ENCODE measurements around the gene FANCD2.
A peak's percentile ranks its signal among the peaks of the same experiment; 100 is the strongest.

The FANCD2 gene

DNA sequence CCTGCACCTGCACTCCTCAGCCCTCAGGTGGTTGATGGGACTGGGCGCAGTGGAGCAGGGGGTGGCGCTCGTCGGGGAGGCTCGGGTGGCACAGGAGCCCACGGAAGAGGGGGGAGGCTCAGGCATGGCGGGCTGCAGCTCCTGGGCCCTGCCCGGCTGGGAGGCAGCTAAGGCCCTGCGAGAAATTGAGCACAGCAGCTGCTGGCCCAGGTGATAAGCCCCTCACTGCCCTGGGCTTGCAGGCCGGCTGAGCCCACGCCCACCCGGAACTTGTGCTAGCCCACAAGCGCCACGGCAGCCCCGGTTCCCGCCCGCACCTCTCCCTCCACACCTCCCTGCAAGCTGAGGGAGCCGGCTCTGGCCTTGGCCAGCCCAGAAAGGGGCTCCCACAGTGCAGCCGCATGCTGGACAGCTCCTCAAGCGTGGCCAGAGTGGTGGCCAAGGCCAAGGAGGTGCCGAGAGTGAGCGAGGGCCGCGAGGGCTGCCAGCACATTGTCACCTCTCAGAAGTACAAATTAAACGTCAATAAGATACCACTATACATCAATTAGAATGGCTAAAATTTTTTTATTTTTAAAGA, 110.3 kb downstream of the FANCD2 start:
- Histone ChIP-seq H3K4me2 (ENCODE audit: low read length) (no peak overlapping the region), H4K20me1 (ENCODE audit: control insufficient read depth, insufficient read depth, low read depth, low read length) (no peaks in the 10 kb centered on the region), H3F3A (ENCODE audit: control insufficient read depth, insufficient read depth) (no peaks in the 10 kb centered on the region), H3K9me2 (replicated peaks; ENCODE audit: control insufficient read depth, low read length) (no peaks in the 10 kb centered on the region), H3K4me1 (ENCODE audit: control insufficient read depth, low read length) (peaks cover 5% of the 10 kb centered on the region), H3K4me3 (ENCODE audit: low read length) (no peak overlapping the region), H3K9me3 (ENCODE audit: control insufficient read depth, insufficient read depth, low read length) (peaks cover 5% of the 10 kb centered on the region; the same call in 1 of the 2 replicates), H3K27ac (ENCODE audit: low read depth, low read length) (no peak overlapping the region), H3K79me2 (ENCODE audit: control insufficient read depth, low read length) (peaks cover 4% of the 10 kb centered on the region; the same call in 1 of the 2 replicates), H3K27me3 (ENCODE audit: control insufficient read depth, low read length) (no peaks in the 10 kb centered on the region), H3K36me3 (ENCODE audit: control insufficient read depth, low read length) (no peaks in the 10 kb centered on the region)
- TF ChIP-seq EZH2phosphoT487 (IDR thresholded peaks at IDR 0.05; ENCODE audit: borderline replicate concordance, low read length) = no peak
- TF ChIP-seq, protein P1, sequence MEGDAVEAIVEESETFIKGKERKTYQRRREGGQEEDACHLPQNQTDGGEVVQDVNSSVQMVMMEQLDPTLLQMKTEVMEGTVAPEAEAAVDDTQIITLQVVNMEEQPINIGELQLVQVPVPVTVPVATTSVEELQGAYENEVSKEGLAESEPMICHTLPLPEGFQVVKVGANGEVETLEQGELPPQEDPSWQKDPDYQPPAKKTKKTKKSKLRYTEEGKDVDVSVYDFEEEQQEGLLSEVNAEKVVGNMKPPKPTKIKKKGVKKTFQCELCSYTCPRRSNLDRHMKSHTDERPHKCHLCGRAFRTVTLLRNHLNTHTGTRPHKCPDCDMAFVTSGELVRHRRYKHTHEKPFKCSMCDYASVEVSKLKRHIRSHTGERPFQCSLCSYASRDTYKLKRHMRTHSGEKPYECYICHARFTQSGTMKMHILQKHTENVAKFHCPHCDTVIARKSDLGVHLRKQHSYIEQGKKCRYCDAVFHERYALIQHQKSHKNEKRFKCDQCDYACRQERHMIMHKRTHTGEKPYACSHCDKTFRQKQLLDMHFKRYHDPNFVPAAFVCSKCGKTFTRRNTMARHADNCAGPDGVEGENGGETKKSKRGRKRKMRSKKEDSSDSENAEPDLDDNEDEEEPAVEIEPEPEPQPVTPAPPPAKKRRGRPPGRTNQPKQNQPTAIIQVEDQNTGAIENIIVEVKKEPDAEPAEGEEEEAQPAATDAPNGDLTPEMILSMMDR (IDR thresholded peaks at IDR 0.05; ENCODE audit: low read depth, low read length, poor library complexity, severe bottlenecking) = no peak

DNA sequence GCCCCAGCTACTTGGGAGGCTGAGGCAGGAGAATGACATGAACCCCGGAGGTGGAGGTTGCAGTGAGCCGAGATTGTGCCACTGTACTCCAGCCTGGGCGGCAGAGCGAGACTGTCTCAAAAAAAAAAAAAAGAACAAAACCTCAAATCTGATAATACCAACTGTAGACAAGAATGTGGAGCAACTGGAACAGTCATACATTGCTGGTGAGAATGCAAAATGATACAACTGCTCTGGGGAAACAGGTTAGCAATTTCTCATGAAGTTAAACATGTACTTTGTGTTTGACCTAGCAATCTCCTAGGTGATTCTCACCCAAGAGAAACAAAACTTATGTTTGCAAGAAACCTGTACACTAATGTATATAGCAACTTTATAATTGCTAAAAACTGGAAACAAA, 110.9 kb downstream of the FANCD2 start:
- Histone ChIP-seq H3K27ac (ENCODE audit: low read depth, low read length) (no peak overlapping the region), H3K36me3 (ENCODE audit: control insufficient read depth, low read length) (no peaks in the 10 kb centered on the region), H3K9me2 (replicated peaks; ENCODE audit: control insufficient read depth, low read length) (no peaks in the 10 kb centered on the region), H3K4me2 (ENCODE audit: low read length) (no peak overlapping the region), H3K9me3 (ENCODE audit: control insufficient read depth, insufficient read depth, low read length) (peaks cover 5% of the 10 kb centered on the region; the same call in 1 of the 2 replicates), H3K79me2 (ENCODE audit: control insufficient read depth, low read length) (peaks cover 9% of the 10 kb centered on the region), H3K4me1 (ENCODE audit: control insufficient read depth, low read length) (peaks cover 5% of the 10 kb centered on the region), H3F3A (ENCODE audit: control insufficient read depth, insufficient read depth) (no peaks in the 10 kb centered on the region), H4K20me1 (ENCODE audit: control insufficient read depth, insufficient read depth, low read depth, low read length) (no peaks in the 10 kb centered on the region), H3K4me3 (ENCODE audit: low read length) (no peak overlapping the region), H3K27me3 (ENCODE audit: control insufficient read depth, low read length) (no peaks in the 10 kb centered on the region)
- TF ChIP-seq EZH2phosphoT487 (IDR thresholded peaks at IDR 0.05; ENCODE audit: borderline replicate concordance, low read length) = no peak
- TF ChIP-seq, protein P1 (IDR thresholded peaks at IDR 0.05; ENCODE audit: low read depth, low read length, poor library complexity, severe bottlenecking) = no peak

DNA sequence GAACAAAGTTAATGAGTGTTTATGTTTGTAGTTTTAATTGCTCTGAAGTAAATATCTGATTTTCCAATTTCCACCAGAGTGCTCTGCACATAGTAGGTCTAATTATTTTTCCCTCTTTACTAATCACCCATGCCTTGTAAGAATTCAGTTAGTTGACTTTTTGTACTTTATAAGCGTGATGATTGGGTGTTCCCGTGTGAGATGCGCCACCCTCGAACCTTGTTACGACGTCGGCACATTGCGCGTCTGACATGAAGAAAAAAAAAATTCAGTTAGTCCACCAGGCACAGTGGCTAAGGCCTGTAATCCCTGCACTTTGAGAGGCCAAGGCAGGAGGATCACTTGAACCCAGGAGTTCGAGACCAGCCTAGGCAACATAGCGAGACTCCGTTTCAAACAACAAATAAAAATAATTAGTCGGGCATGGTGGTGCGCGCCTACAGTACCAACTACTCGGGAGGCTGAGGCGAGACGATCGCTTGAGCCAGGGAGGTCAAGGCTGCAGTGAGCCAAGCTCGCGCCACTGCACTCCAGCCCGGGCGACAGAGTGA, 114.8 kb downstream of the FANCD2 start:
- peaks cover 37% of the 10 kb centered on the region for H3K4me1 ChIP-seq (ENCODE audit: control insufficient read depth, low read length)
- H3K27me3 ChIP-seq (ENCODE audit: control insufficient read depth, low read length) = no peaks in the 10 kb centered on the region; the same call in 1 of the 2 replicates
- H3K4me3 ChIP-seq (ENCODE audit: low read length) = peak overlapping the region; percentile 100
- no peaks in the 10 kb centered on the region for H3K9me2 ChIP-seq (replicated peaks; ENCODE audit: control insufficient read depth, low read length)
- H3K79me2 ChIP-seq (ENCODE audit: control insufficient read depth, low read length) = peaks cover 48% of the 10 kb centered on the region
- no peaks in the 10 kb centered on the region; the same call in 1 of the 2 replicates for H3F3A ChIP-seq (ENCODE audit: control insufficient read depth, insufficient read depth)
- peaks cover 35% of the 10 kb centered on the region for H3K36me3 ChIP-seq (ENCODE audit: control insufficient read depth, low read length)
- TF ChIP-seq, protein P1 (IDR thresholded peaks at IDR 0.05; ENCODE audit: low read depth, low read length, poor library complexity, severe bottlenecking) = no peak
- no peak for TF ChIP-seq EZH2phosphoT487 (IDR thresholded peaks at IDR 0.05; ENCODE audit: borderline replicate concordance, low read length)
- H3K27ac ChIP-seq (ENCODE audit: low read depth, low read length) = peak overlapping the region; percentile 71; the same call in 1 of the 2 replicates
- peak overlapping the region; percentile 100 for H3K4me2 ChIP-seq (ENCODE audit: low read length)
- H4K20me1 ChIP-seq (ENCODE audit: control insufficient read depth, insufficient read depth, low read depth, low read length) = peaks cover 19% of the 10 kb centered on the region; the same call in 1 of the 2 replicates
- H3K9me3 ChIP-seq (ENCODE audit: control insufficient read depth, insufficient read depth, low read length) = no peaks in the 10 kb centered on the region
